ENCODE results near the gene UNC5B.

DNA sequence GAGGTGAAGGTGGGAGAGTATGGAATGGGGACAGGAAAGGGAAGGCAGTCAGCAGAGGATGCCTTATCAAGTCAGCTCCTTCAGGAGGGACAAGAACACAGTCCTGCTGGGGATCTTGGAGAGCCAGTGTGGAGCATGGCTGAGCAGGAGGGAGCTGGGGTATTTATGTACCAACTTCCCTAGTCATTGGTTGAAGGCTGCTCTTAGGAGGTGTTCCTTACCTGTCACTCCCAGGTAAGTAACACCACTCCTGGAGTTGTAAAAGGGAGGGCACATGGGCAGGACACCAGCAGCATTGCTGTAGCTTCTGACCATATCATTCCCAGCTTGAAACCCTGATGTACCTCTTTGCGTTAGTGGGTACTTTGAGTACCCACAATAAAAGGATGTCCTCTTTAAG is 136.5 kb downstream of the UNC5B start:
- TF ChIP-seq, protein P1, sequence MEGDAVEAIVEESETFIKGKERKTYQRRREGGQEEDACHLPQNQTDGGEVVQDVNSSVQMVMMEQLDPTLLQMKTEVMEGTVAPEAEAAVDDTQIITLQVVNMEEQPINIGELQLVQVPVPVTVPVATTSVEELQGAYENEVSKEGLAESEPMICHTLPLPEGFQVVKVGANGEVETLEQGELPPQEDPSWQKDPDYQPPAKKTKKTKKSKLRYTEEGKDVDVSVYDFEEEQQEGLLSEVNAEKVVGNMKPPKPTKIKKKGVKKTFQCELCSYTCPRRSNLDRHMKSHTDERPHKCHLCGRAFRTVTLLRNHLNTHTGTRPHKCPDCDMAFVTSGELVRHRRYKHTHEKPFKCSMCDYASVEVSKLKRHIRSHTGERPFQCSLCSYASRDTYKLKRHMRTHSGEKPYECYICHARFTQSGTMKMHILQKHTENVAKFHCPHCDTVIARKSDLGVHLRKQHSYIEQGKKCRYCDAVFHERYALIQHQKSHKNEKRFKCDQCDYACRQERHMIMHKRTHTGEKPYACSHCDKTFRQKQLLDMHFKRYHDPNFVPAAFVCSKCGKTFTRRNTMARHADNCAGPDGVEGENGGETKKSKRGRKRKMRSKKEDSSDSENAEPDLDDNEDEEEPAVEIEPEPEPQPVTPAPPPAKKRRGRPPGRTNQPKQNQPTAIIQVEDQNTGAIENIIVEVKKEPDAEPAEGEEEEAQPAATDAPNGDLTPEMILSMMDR (IDR thresholded peaks at IDR 0.05): no peak
- no peak for TF ChIP-seq POLR2A (IDR thresholded peaks at IDR 0.05)
